Endothelial cell of umbilical vein (primary cell): ENCODE data around the gene FRMD4A. TPM values are rescaled to one million over a fixed set of nuclear protein-coding genes. Genes with fewer than 3 reads are reported as not detected.
A peak's percentile ranks its signal among the peaks of the same experiment; 100 is the strongest.

Experiments used
- BruUV-seq: library from RNA; stranded (reverse); fragments of 400-500 nt; replicated peaks from 2 replicates; lab custom pipeline; 2021; lab: Mats Ljungman, UMichigan
- CTCF ChIA-PET: fragments of 300-600, 350-600 bp; sonication (Branson Sonifier 250); formaldehyde crosslinking; loops from one replicate; lab custom pipeline; 2021; ENCODE audit warnings: antibody characterized with exemption, inconsistent platforms; lab: Charles Lee
- POLR2A ChIA-PET: fragments of 300-600, 350-600 bp; sonication (Branson Sonifier 250); formaldehyde crosslinking; loops from one replicate; lab custom pipeline; 2021; ENCODE audit warnings: antibody characterized with exemption, inconsistent platforms; lab: Charles Lee
- DNase-seq: peaks from one replicate; pipeline ENCODE4 v3.0.0-alpha.2; 2011; ENCODE audit warnings: low read depth, low spot score
- FAIRE-seq: peaks from 2 replicates; lab custom pipeline; 2011; peaks lifted over from hg19 to GRCh38; lab: Jason Lieb, UNC
- H2AFZ ChIP-seq: 2 replicates; pipeline ENCODE4 v1.6.0; 2012; ENCODE audit warnings: low read depth, low read length, control low read depth, inconsistent platforms
- H3K27ac ChIP-seq: 2 replicates; pipeline ENCODE4 v1.5.1; 2011; ENCODE audit warnings: low read depth, mild to moderate bottlenecking, control low read depth, low read length, moderate library complexity; ENCODE audit not compliant: insufficient read depth
- H3K27me3 ChIP-seq, 2 experiments: 2 replicates each; pipeline versions ENCODE4 v1.6.0 to v1.6.1; 2011; ENCODE audit warnings: low read length in 2 of 2, mixed read lengths in 1 of 2; ENCODE audit not compliant: control insufficient read depth in 2 of 2, insufficient read depth in 2 of 2
- H3K36me3 ChIP-seq, 2 experiments: 2 replicates in 1 of 2; 3 replicates in 1 of 2; pipeline ENCODE4 v1.5.1; 2011; ENCODE audit warnings: low read length in 2 of 2, mild to moderate bottlenecking in 1 of 2, moderate library complexity in 1 of 2; ENCODE audit not compliant: control insufficient read depth in 2 of 2, insufficient read depth in 2 of 2; ENCODE audit errors: extremely low read depth in 1 of 2
- H3K4me1 ChIP-seq: 3 replicates; pipeline ENCODE4 v1.5.1; 2011; ENCODE audit warnings: mild to moderate bottlenecking, low read length; ENCODE audit not compliant: control insufficient read depth, insufficient read depth; ENCODE audit errors: extremely low read depth
- H3K4me2 ChIP-seq: 2 replicates; pipeline ENCODE4 v1.6.1; 2011; ENCODE audit warnings: low read length, control low read depth, mixed read lengths; ENCODE audit not compliant: insufficient read depth
- H3K4me3 ChIP-seq, 3 experiments: fragments of 200-600 bp in 1 of 3; sonication (generic), shearing (Covaris generic) in 1 of 3; replicated peaks in 1 of 3; 2 replicates each; pipeline ENCODE4 v1.5.1; 2011 to 2016; ENCODE audit warnings: control low read depth in 3 of 3, low read length in 3 of 3, mild to moderate bottlenecking in 2 of 3, inconsistent platforms in 1 of 3, low read depth in 1 of 3, moderate library complexity in 1 of 3; ENCODE audit not compliant: insufficient read depth in 1 of 3
- H3K79me2 ChIP-seq: 2 replicates; pipeline ENCODE4 v1.6.0; 2012; ENCODE audit warnings: low read length, inconsistent platforms; ENCODE audit not compliant: control insufficient read depth, insufficient read depth
- H3K9ac ChIP-seq: replicated peaks from 2 replicates; pipeline ENCODE3; 2011; ENCODE audit warnings: low read length, control low read depth; ENCODE audit not compliant: insufficient read depth; ENCODE audit errors: extremely low read depth
- H3K9me1 ChIP-seq: replicated peaks from 3 replicates; pipeline ENCODE4 v1.6.0; 2011; ENCODE audit warnings: mild to moderate bottlenecking, low read length; ENCODE audit not compliant: control insufficient read depth, insufficient read depth; ENCODE audit errors: extremely low read depth
- H3K9me3 ChIP-seq: replicated peaks from 2 replicates; pipeline ENCODE4 v1.5.1; 2012; ENCODE audit warnings: low read length, inconsistent platforms; ENCODE audit not compliant: control insufficient read depth, insufficient read depth
- H4K20me1 ChIP-seq: replicated peaks from 2 replicates; pipeline ENCODE3; 2011; ENCODE audit warnings: mild to moderate bottlenecking, low read length; ENCODE audit not compliant: control insufficient read depth, insufficient read depth; ENCODE audit errors: extremely low read depth
- CTCF ChIP-seq, 2 donors: IDR thresholded peaks; 1 replicate in 1 of 2; 2 replicates in 1 of 2; pipeline ENCODE4 v1.5.1; 2011; ENCODE audit warnings: low read length in 2 of 2, mild to moderate bottlenecking in 2 of 2, moderate library complexity in 2 of 2, control low read depth in 1 of 2, inconsistent platforms in 1 of 2, low read depth in 1 of 2; ENCODE audit not compliant: insufficient read depth in 1 of 2; ENCODE audit errors: extremely low read depth in 1 of 2
- EZH2 ChIP-seq: IDR thresholded peaks from 2 replicates; pipeline ENCODE4 v1.6.1; 2012; ENCODE audit warnings: borderline replicate concordance, low read depth, mild to moderate bottlenecking, moderate library complexity, low read length, inconsistent platforms; ENCODE audit not compliant: severe bottlenecking
- FOS ChIP-seq: IDR thresholded peaks from 2 replicates; pipeline ENCODE4 v1.6.1; 2011; ENCODE audit warnings: mild to moderate bottlenecking, low read length, moderate library complexity, borderline replicate concordance; ENCODE audit not compliant: insufficient read depth
- GATA2 ChIP-seq: IDR thresholded peaks from 2 replicates; pipeline ENCODE4 v1.7.0; 2011; ENCODE audit warnings: low read depth, mild to moderate bottlenecking, moderate library complexity, mixed read lengths, low read length; ENCODE audit not compliant: insufficient read length, insufficient read depth
- JUN ChIP-seq: IDR thresholded peaks from 2 replicates; pipeline ENCODE4 v1.6.1; 2011; ENCODE audit warnings: borderline replicate concordance, low read depth; ENCODE audit not compliant: insufficient read length, insufficient read depth
- MAX ChIP-seq: IDR thresholded peaks from 2 replicates; pipeline ENCODE4 v1.6.1; 2011; ENCODE audit not compliant: insufficient read depth, insufficient read length
- MYC ChIP-seq: IDR thresholded peaks from one replicate; pipeline ENCODE4 v1.6.1; 2011; ENCODE audit warnings: mild to moderate bottlenecking, low read depth, low read length
- POLR2A ChIP-seq: IDR thresholded peaks from 2 replicates; pipeline ENCODE4 v1.6.1; 2012; ENCODE audit warnings: low read depth, mild to moderate bottlenecking, control low read depth, low read length
- POLR2AphosphoS5 ChIP-seq: IDR thresholded peaks from 2 replicates; pipeline ENCODE4 v1.6.1; 2012; ENCODE audit warnings: low read depth, mild to moderate bottlenecking, control low read depth, low read length, moderate library complexity; ENCODE audit not compliant: insufficient read depth
- dilution Hi-C: fragments of 300-500 bp; cut with MboI; formaldehyde crosslinking; loops from one replicate; pipeline ENCODE4 v1.15.0; 2019; ENCODE audit warnings: low sequenced_read_pairs; ENCODE audit not compliant: extremely low pct_ligation_motif_present
- intact Hi-C: fragments of 100-400 bp; cut with micrococcal nuclease; formaldehyde crosslinking; loops from one replicate; pipeline ENCODE4 v1.10.0; 2022
- polyA plus RNA-seq, 4 experiments: library from polyadenylated mRNA; depleted of rRNA in 3 of 4; stranded (reverse) in 3 of 4; unstranded in 1 of 4; fragments of >200 nt; gene quantifications; 2 replicates each; pipeline versions ENCODE4 v1.2.1 to v1.2.3, GENCODE V29; 2011 to 2012; ENCODE audit warnings: missing spikeins in 1 of 4
- total RNA-seq: library from RNA; stranded (reverse); gene quantifications from 2 replicates; pipeline ENCODE4 v1.2.3, GENCODE V29; 2021

FRMD4A gene
- total and polyA plus RNA-seq, 2 donors (not counting 3 experiments of a cell fraction or from before 2014, with no cell fraction given) = 123 to 148 TPM

GRCh38 chr10:13788320-13788600 is 542.5 kb downstream of the FRMD4A start:
- DNase-seq (no peak), FAIRE-seq (no peak)
- CTCF ChIA-PET = interaction anchor here (1.7 to 4.8 kb wide), 4 partner anchors 94 to 308 kb away, joined by 8 to 65 read pairs (median 14); no protein-coding TSS in a partner anchor
- POLR2A ChIA-PET = no interaction called here
- H3K27ac ChIP-seq = peak overlapping the region; percentile 96
- H3K4me1 ChIP-seq = peaks cover 66% of the 10 kb centered on the region
- peak overlapping the region; percentile 67 for H3K9ac ChIP-seq
- dilution Hi-C loops = no loop called here
- H3K9me3 ChIP-seq = no peaks in the 10 kb centered on the region
- H3K79me2 ChIP-seq = peaks cover 37% of the 10 kb centered on the region
- no peaks in the 10 kb centered on the region for H3K9me1 ChIP-seq
- H4K20me1 ChIP-seq = no peaks in the 10 kb centered on the region
- intact Hi-C loops = loop anchor here (1.0 to 5.0 kb wide), 3 partner anchors 199 to 397 kb away; no protein-coding TSS in a partner anchor
- H3K4me3 ChIP-seq = no peak overlapping the region
- no peak overlapping the region for H3K4me2 ChIP-seq
- TF ChIP-seq MAX (no peak), GATA2 (no peak), CTCF (IDR thresholded peaks at IDR 0.05; ENCODE audit: extremely low read depth in 1 of 2, insufficient read depth in 1 of 2, low read depth in 1 of 2, low read length in 2 of 2) (no peak), JUN (no peak), POLR2AphosphoS5 (no peak), POLR2A (no peak), FOS (no peak), MYC (no peak), EZH2 (no peak)
- no peak overlapping the region for H2AFZ ChIP-seq
- H3K27me3 ChIP-seq = no peaks in the 10 kb centered on the region
- peaks cover 6 to 11% of the 10 kb centered on the region in 2 experiments for H3K36me3 ChIP-seq
- BruUV-seq = no TSS peak
